ENCODE results near the gene CMIP.

The CMIP gene

GRCh38 chr16:81661082-81661481, 216.5 kb downstream of the CMIP start:
- DNase-seq (ENCODE audit: low spot score): no peak

- DNase-seq (ENCODE audit: low spot score): no peak
Observed at GRCh38 chr16:81664153-81664552, 219.5 kb downstream of the CMIP start.

GRCh38 chr16:81665588-81665987, 221.0 kb downstream of the CMIP start:
- DNase-seq (ENCODE audit: low spot score): no peak

- DNase-seq (ENCODE audit: low spot score): no peak
Observed at GRCh38 chr16:81666113-81666512, 221.5 kb downstream of the CMIP start.

- DNase-seq (ENCODE audit: low spot score): no peak
Observed at GRCh38 chr16:81668243-81669097, 223.9 kb downstream of the CMIP start.

- no peak for DNase-seq (ENCODE audit: low spot score)
Observed at GRCh38 chr16:81669473-81670350, 225.1 kb downstream of the CMIP start.

- DNase-seq (ENCODE audit: low spot score): no peak
Observed at GRCh38 chr16:81671738-81672597, 227.4 kb downstream of the CMIP start.

- DNase-seq (ENCODE audit: low spot score): no peak
Observed at GRCh38 chr16:81673432-81673831, 228.8 kb downstream of the CMIP start.

GRCh38 chr16:81675662-81676061, 231.1 kb downstream of the CMIP start:
- DNase-seq (ENCODE audit: low spot score): no peak

GRCh38 chr16:81676066-81676882, 231.7 kb downstream of the CMIP start:
- DNase-seq (ENCODE audit: low spot score): no peak

GRCh38 chr16:81676883-81677737, 232.5 kb downstream of the CMIP start:
- no peak for DNase-seq (ENCODE audit: low spot score)

- DNase-seq (ENCODE audit: low spot score): no peak
Observed at GRCh38 chr16:81678326-81679095, 233.9 kb downstream of the CMIP start.

- no peak for DNase-seq (ENCODE audit: low spot score)
Observed at GRCh38 chr16:81679721-81680430, 235.3 kb downstream of the CMIP start.

- DNase-seq (ENCODE audit: low spot score): no peak
Observed at GRCh38 chr16:81680444-81681275, 236.1 kb downstream of the CMIP start.

GRCh38 chr16:81681311-81681710, 236.7 kb downstream of the CMIP start:
- DNase-seq (ENCODE audit: low spot score): no peak

- DNase-seq (ENCODE audit: low spot score): no peak
Observed at GRCh38 chr16:81684242-81684837, 239.7 kb downstream of the CMIP start.

- DNase-seq (ENCODE audit: low spot score): no peak
Observed at GRCh38 chr16:81684901-81685300, 240.3 kb downstream of the CMIP start.
